CD4-positive, alpha-beta T cell treated with Interleukin-6 at 100 ng/mL for 8 hours (primary cell): ENCODE results near the gene PHYH.
A peak's percentile ranks its signal among the peaks of the same experiment; 100 is the strongest.
"Not testable (repeated sequence)": the region's sequence is repeated elsewhere in the genome, so short reads cannot be mapped to it uniquely, and the experiment has no call there.

Experiments
- DNase-seq: peaks from one replicate; pipeline ENCODE4 v3.0.0-alpha.2; 2020; ENCODE audit warnings: mixed read lengths, low spot score

The PHYH gene

DNA sequence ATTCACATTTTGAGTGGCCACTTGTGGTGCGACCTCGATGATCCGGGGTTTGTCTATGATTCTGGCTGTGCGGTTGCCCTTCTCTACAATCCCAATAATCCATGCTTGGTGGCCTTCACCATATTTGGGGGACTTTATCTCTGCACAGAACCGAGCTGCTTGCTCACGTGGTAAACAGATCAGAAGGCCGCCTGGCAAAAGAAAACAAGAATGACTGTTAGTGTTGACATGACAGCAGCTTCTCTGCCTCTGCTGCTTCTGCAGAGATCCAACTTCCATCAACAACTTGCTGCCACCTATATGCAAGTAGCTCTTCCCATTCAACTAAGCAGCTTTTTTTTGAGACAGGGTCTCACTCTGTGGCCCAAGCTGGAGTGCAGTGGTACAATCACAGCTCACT is 19.3 kb upstream of the PHYH start:
- no peak for DNase-seq

DNA sequence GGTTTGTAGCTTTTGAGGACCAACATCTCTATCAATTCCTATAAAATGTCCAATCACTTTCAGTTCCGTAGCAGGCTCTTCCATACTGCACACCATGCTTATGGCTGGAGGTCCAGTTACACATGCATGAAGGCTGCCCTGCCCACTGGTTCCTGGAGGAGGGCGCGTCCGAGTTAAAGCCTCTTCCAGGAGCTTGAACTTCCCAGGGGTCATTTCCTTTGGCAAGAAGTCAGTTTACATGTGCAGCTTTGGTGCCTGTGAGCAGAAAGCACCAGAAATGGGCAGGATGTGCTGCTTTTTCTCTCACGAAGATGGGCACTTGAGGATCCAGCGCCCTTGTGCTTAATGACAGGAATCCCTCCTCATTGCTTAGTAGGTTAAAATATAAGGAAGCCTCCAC is 17.6 kb upstream of the PHYH start:
- DNase-seq = no peak

DNA sequence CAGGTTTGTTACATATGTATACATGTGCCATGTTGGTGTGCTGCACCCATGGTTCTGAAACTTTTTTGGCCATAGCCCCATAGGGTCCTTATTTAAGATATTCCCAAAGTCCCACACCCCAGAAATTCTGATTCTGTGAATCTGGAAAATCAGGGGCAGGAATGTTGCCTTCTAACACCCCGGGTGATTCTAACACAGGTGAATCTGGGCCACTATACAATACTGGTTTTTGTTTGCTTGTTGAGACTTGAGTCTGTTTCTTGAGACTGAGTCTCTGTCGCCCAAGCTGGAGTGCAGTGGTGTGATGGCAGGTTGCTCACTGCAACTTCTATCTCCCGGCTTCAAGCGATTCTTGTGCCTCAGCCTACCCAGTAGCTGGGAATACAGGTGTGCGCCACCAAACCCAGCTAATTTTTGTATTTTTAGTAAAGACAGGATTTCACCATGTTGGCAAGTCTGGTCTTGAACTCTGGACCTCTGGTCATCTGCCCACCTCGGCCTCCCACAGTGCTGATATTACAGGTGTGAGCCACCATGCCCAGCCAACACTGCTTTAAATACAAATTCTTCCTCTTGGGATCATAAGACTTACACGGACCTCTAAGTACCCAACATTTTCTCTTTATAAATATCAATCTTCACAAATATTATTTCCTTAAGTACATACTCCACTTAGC is 16.9 kb upstream of the PHYH start:
- DNase-seq = no peak

DNA sequence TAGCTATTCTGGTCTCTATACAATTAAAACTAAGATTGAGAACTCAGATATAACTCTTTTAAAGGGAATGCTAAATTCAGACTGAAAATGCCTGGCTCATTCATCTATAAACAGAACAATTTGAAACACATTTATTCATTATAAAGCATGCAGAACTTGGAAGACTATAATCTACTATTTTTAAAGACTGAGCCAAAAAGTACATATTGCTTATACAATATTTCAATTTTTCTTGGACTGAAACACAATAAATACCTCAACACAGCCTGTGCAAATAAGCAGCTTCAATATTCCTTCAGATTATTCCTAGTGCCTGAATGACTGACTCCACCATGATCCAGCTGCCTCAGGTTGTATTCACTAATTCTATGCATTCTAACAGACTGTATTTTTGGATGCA is 15.5 kb upstream of the PHYH start:
- DNase-seq = no peak

DNA sequence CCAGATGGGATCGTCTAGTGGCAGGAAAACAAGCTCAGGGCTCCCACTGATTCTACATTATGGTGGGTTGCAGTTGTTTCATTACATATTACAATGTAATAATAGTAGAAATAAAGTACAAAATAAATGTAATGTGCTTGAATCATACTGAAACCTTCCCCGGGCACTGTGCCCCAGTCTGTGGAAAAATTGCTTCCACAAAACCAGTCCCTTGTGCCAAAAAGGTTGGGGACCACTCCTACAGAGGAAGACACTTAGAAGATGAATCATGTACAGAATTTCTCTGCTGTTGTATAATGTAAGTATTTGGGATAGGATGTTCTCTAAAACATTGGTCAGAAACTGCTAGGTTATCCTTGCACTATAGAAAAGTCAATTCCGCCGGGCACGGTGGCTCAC is 11.3 kb upstream of the PHYH start:
- DNase-seq = no peak

DNA sequence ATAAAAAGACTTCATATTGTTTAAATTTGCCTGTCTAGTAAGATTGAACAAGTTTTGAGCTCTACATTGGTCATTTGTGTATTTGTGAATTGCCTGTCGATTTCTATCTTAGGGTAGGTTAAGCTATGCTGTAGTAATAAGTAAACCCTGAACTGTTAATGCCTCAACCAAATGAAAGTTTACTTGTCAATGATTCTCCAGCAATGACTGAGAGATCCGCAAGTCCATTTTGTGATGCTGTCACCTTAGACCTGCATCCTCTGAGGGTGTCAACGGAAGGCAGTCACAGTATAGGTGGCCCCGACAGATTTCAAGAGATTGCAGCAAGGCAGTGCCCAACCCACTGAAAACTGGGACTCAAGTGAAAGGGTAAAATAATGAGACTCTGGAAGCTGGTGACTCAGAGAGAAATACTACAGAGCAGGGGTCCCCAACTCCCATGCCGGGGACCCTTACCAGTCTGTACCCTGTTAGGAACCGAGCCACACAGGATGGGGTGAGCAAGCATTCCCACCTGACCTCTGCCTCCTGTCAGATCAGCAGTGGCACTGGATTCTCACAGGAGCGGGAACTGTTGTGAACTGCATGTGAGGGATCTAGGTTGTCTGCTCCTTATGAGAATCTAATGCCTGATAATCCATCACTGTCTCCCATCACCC is 10.8 kb upstream of the PHYH start:
- DNase-seq = no peak

DNA sequence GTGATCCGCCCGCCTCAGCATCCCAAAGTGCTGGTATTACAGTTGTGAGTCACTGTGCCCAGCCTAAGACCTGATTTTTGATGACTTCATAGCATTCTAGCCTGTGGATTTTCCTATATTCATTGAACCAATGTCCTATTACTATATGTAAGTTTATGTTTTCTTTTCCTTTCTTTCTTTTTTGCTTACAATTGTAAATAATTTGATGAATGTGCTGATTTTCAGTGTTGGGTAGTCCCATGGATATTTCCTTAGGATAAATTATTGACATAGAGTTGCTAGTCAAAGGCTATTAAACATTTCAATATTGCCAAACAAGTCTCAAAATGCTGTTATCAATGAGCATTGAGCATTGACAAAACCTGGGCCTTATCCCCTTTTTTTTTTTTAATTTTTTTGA is 9.9 kb upstream of the PHYH start:
- DNase-seq = no peak

DNA sequence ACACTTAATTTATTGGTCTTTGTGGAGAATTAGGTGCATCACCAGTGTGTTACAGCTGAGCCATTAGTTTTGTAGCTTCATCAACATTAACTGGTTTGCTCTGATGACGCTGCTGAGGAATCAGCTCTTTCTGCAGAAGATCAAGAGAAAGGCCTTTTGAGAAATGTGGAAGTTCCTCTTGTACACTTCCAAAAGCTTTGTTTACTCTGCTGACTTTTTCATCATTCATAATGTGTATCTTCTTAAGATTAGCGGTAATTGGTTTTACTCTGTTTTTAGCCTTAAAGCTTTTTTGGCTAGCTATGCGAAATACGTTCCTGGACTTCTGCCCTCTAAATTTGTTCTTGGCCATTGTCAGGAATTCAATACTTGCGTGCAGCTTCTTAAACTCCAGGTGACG is 8.2 kb upstream of the PHYH start:
- DNase-seq = no peak

DNA sequence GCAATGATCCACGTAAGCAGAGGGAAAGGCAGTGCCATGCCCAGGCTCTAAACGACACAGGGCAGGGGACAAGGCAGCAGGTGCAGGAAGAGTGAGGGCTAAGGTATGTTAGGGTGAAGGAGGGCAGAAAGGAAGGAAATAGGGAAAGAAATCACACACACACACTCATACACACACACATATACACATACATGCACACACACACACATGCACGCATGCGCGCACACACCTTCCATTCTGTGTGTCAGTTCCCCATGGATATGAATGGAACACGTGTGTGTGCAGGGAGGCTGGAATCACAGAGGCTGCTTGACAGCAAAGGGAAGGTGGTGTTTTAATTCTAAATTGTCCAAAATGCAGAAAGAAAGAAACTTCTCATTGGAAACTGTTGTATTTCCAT is 6.2 kb upstream of the PHYH start:
- DNase-seq = no peak

DNA sequence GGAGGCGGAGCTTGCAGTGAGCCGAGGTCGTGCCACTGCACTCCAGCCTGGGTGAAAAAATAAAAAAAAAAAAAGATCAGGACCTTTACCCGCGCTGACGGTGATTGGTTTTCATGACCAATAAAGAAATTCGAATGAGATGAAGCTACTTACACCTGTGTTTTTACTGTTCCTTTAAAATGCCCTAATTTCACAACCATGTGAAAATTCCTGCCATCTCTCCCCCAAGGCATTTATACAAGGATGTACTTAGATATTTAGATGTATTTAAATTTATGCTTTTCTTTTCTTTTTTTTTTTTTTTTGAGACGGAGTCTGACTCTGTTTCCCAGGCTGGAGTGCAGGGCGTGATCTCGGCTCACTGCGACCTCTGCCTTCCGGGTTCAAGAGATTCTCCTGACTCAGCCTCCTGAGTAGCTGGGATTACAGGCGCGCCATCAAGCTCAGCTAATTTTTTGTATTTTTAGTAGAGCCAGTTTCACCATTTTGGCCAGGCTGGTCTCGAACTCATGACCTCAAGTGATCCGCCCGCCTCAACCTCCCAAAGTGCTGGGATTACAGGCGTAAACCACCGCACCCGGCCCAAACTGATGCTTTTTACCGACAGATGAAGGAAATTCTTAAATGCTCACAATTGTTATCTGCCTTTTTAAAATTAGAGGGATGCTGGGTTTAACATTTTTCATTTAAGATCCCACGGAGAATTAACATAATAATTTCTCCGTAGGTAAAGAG is 3.1 kb upstream of the PHYH start:
- no peak for DNase-seq

DNA sequence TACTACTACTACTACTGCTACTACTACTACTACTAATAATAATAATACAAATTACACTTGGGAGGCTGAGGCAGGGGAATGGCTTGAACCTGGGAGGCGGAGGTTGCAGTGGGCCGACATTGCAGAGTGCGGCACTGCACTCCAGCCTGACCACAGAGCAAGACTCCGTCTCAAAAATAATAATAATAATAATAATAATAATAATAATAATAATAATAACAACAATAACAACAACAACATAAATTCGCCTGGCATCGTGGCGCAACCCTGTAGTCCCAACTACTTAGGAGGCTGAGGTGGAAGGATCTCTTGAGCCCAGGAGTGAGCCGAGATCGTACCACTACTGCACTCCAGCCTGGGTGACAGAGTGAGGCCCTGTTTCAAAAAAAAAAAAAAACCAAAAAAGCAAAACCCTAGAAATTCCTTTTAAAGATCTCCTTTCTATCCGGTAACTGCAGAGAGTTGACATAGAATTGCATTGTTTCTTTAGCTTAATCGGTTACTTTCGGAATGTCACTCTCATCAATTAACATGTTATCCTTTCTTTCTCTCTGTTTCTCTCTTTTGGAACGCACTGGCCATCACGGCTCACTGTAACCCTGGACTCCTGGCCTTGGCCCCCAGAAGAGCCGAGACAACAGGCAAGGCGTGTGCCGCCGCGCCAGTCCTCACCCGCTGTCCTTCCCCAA is 972 bp downstream of the PHYH start:
- no peak for DNase-seq

DNA sequence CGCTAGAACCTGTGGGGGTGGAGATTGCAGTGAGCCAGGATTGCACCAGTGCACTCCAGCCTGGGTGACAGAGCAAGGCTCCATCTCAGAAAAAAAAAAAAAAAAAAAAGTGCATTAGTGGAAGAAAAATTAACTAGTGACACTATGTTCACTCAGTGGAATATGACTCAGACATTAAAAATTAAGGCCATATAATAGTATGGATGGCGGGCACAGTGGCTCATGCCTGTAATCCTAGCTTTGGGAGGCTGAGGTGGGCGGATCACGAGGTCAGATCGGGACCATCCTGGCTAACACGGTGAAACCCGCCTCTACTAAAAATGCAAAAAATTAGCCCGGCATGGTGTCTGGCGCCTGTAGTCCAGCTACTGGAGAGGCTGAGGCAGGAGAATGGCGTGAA is 3.4 kb downstream of the PHYH start:
- DNase-seq = no peak

DNA sequence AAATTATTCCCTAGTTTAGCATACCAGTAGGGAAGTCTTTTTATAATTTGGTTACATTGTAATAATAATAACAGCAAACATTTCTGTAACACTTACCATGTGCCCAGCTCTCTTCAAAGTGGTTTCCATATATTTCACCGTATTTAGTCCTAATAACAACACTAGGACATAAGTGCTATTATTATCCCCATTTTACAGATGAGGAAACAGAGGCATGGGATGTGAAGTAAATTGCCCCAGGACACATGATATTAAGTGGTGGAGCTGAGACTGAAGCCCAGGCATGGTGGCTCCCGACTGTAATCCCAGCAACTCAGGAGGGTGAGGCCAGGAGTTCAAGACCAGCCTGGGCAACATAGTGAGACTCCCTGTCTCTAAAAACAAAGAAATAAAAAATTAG is 5.1 kb downstream of the PHYH start:
- DNase-seq = no peak

DNA sequence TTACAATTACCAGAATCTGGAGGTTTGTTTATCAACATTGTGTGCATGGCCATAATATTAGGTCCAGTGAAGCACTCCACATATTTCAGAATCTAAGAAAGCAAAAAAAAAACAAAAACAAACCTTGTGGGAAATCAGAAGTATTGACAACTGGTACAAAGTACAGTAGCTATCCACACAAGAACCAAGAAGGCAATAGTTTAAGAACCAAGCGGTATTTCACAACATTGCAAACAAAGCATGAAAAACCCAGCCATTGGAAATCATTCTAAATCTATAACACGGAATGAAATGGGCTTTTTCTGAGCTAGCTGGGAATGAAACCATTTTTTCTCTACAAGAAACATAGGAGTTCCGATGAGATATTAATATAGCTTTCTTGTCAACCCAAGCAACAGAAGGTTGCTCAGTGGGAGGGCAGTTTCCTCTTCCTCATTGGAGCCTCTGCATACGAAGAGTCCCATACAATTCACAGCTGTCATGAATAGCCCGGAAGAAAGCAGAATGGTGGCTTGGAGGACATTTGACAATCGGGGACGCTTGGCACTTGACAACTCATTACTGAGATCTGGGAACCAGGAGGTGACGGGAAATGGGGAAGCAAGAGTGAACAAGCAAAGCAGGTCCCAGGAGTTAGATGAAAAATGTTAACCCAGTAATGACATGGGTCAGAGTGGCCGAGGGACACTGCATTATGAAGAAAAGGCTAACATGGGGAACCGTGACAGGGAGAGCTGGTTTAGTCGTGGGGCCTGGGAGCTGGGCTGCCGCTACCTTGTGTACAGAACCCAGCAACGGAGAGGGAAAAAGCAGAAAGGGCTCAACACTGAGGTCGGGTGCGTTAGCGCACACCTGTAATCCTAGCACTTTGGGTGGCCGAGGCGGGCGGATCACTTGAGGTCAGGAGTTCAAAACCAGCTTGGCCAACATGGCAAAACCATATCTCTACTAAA is 7.8 kb downstream of the PHYH start:
- DNase-seq = no peak

DNA sequence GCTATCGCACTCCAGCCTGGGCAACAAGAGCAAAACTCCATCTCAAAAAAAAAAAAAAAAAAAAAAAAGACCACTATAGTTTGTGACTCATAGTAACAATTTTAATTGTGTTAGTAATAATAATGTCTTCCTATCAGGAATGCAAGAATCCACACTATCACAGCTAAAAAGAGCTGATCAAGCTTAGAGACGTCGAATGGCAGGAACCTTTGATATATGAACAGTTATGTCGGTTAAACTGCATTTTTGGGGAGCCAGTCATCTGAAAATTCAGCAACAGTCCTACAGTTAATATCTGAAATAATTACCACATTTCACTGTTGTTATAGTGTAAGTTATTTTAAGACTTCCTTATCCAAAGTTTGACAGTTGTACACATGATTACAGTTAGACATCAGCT is 8.8 kb downstream of the PHYH start:
- DNase-seq = no peak

DNA sequence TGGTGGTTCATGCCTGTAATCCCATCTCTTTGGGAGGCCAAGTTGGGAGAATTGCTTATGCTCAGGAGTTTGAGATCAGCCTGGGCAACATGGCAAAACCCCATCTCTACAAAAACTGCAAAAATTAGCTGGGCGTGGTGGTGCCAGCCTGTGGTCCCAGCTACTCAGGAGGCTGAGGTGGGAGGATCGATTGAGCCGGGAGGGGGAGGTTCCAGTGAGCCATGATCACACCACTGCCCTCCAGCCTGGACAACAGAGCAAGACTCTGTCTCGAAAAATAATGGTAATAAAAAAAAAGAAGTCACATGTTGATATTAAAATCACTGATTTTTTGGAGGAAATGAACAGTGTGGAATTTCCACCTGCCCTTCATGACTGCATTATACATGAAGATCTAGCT is 15.8 kb downstream of the PHYH start:
- no peak for DNase-seq

DNA sequence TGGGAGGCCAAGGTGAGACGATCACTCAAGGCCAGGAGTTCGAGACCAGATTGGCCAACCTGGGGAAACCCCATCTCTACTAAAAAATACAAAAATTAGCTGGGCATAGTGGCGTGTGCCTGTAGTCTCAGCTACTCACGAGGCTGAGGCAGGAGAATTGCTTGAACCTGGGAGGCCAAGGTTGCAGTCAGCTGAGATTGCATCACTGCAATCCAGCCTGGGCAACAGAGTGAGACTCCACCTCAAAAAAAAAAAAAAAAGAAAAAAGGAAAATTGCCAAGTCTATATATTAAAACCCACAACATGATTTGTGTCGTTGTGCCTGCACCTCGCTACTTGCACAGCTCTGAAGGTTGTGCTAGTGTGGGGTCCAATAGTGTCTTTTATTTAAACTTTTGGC is 17.5 kb downstream of the PHYH start:
- not testable (repeated sequence) for DNase-seq

DNA sequence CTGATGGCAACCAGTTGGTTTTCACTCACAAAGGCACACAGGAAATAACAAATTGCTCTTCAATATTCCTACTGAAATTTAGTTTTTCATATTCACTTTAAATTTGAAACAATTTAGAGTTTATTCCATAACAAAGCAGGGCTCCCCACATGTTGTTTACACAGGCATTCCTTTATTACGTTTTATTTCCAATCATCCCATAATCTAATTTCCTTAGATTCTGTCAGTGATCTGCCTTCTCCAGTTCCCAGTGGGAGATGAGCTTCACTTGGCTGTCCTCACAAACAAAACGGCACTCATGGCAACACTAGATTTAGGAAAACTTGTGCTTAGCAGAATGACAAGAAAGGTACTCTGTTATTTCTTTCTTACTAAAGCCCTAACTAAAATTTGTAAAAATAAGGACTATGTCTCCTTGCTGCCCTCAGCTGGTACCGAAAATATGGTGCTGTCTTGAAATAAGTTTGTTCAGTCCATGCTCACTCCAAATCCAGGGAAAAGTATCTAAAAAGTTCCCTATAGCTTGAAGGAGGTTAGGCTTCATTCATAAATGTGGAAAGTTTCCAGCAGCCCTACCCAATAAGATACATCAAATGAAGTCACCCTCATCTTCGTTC is 23.0 kb downstream of the PHYH start:
- DNase-seq = no peak

DNA sequence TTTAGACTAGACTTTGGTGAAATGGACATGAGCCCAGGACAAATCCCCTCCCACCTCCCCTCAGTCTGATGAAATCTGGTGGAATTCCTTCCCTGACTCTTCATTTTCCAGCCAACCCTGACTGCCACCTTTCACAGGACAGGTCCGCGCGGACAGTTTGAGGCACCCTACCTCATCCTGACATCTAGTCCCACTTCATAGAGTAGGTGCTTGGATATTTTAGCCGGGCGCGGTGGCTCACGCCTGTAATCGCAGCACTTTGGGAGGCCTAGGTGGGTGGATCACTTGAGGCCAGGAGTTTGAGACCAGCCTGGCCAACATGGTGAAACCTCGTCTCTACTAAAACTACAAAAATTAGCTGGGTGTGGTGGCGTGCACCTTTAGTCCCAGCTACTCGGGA is 23.7 kb downstream of the PHYH start:
- not testable (repeated sequence) for DNase-seq

DNA sequence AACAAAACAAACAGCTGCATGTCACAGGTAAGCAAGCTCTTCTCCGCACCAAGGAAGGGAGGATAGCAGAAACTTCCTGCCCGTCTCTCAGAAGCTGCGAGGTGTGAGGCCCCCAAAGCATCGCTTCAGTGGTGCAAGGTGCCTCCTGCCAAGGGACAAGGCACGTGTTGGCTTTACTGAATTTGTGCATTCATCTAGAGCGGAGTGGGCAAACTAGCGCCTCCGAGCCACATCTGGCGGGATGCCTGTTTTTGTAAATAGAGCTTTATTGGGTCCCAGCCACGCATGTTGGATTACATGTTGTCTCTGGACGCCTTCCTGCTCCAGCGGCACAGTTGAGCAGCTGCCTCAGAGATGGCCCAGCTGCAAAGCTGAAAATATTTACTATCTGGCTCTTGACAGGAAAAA is 27.7 kb downstream of the PHYH start:
- DNase-seq = no peak

DNA sequence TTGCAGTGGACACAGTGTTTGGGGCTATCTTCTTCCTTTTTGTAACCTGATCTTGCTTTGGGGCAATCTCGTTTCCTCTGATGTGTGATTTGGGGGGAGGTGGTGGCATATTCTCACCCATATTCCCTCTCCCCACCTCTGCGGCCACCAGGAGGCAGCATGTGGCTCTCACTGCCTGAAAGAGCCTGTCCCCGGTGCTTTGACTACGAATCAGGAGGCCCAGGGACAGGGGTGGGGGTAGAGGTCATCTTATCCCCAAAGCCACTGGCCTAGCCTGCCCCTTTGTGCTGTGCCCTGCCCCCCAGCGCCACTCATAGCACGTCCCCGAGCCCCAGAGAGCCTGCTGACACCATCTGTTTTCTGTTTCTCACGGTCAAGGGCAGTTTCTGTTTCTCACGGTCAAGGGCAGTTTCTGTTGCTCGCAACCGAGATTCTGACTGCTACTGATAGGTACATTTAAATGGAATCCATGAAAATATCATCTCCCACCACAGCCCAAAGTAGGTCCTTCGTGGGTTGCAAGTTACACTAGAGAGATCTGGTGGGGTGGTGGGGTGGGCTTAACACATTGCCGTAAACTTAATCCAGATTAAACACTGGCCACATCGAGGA is 28.2 kb downstream of the PHYH start:
- DNase-seq = peak; percentile 40
